Fibroblast of villous mesenchyme (primary cell): ENCODE measurements around the gene RAP1A. TPM values are rescaled to one million over a fixed set of nuclear protein-coding genes. Genes with fewer than 3 reads are reported as not detected.

Source experiments
- DNase-seq: peaks from one replicate; pipeline ENCODE4 v3.0.0-alpha.2; 2010; ENCODE audit warnings: low read depth
- H3K4me3 ChIP-seq: 2 replicates; pipeline ENCODE4 v1.5.1; 2011; ENCODE audit warnings: low read depth, mild to moderate bottlenecking, low read length
- CTCF ChIP-seq: IDR thresholded peaks from 2 replicates; pipeline ENCODE4 v1.5.1; 2012; ENCODE audit warnings: low read depth, mild to moderate bottlenecking, low read length; ENCODE audit not compliant: insufficient read depth
- total RNA-seq: library from RNA; depleted of rRNA; stranded (reverse); fragments of >200 nt; gene quantifications from 2 replicates; pipeline ENCODE4 v1.2.3, GENCODE V29; 2012

The RAP1A gene
- total RNA-seq, 1 donor, result 25.5 TPM

GRCh38 chr1:111707906-111708305 lies 88.3 kb downstream of the RAP1A start:
- TF ChIP-seq CTCF, result no peak
- peak; percentile 90 for DNase-seq
- no peak overlapping the region for H3K4me3 ChIP-seq

- no peak for TF ChIP-seq CTCF
- DNase-seq, result no peak
- no peak overlapping the region for H3K4me3 ChIP-seq
These were observed 90.4 kb downstream of the RAP1A start for GRCh38 chr1:111709986-111710385.

GRCh38 chr1:111716333-111716732 lies 96.7 kb downstream of the RAP1A start:
- no peak for TF ChIP-seq CTCF
- DNase-seq, result no peak
- H3K4me3 ChIP-seq, result no peak overlapping the region

DNA sequence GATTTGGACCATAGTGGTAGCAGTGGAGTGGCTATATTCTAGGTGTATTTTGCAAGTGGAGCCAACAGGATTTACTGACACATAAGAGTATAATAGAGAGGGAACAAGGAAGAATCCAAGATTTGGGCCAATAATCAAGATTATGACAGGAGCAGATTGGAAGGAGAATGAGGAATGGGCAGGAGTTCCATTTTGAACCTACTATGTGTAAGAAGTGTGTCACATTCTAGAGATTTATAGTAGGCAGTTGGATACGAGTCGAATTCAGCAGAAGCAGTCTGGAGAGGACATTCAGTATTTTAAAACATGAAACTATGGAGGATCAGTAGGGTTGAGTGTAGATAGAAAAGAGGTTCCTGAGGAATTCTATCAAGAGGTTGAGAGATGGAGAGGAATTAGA lies 97.9 kb downstream of the RAP1A start:
- DNase-seq, result no peak
- no peak for TF ChIP-seq CTCF
- H3K4me3 ChIP-seq, result no peak overlapping the region

DNA sequence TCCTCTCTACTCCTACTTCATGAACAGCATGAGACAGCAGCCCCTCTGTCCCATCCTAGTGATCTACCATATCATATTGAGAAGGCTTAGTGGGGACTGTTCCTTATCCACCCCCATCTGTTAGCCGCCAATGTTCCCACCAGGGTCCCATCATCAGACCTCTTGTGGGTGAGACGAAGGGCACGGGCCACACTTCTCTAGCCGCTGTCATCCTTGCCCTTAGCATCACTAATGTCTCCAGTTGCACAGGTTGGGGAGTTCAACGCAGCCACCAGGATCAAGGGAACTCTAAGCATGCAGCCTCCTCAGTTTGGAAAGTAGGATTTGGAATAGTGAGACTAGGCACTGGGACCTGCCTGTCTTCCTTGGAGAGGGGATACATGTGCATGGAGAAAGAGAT lies 99.5 kb downstream of the RAP1A start:
- DNase-seq, result no peak
- no peak overlapping the region for H3K4me3 ChIP-seq
- TF ChIP-seq CTCF, result no peak

GRCh38 chr1:111719674-111720132 lies 100.1 kb downstream of the RAP1A start:
- no peak for DNase-seq
- no peak for TF ChIP-seq CTCF
- H3K4me3 ChIP-seq, result no peak overlapping the region

DNA sequence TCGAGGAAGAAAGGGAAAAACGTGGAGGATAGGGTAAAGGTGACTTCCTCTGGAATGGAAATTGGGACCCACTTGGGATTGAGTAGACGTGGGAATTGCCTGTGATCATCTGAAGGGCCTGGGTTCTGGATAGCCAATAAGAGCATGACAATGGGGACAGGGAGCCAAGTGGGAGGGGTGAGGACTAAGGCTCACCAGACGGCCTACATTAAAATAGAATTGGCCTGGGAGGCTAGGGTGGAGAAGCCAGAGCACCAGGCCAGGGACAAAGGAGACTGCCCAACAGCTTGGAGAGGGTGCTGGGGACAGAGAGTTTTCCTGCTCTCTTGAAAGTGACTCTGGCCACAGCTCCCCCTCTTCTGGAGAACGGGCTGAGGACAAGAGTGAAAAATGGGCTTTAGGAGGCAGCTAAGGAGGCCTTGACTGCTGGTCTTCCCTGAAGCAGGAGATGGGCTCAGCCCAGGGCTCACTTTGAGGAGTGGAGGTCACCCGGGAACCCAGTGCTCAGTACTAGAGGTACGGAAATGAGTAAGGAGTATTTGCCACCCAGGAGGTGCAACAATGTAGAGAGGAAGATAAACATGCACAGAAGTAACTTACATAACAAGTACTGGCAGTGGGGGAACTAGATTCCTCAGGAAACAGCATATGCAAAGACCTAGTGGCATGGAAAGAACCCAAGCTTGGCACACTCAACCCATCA lies 100.8 kb downstream of the RAP1A start:
- DNase-seq, result no peak
- no peak overlapping the region for H3K4me3 ChIP-seq
- no peak for TF ChIP-seq CTCF
